BE2C (cell line): Measurements from ENCODE around the gene ETV1.

Source experiments
- DNase-seq: peaks from one replicate; pipeline ENCODE4 v3.0.0-alpha.2; 2020
- H3K27me3 ChIP-seq: fragments of 250-450 bp; sonication (Bioruptor Pico); 2 replicates; pipeline ENCODE4 v1.5.1; 2020; ENCODE audit warnings: mild to moderate bottlenecking
- H3K36me3 ChIP-seq: fragments of 250-450 bp; sonication (Bioruptor Pico); 2 replicates; pipeline ENCODE4 v1.5.1; 2020; ENCODE audit warnings: mild to moderate bottlenecking
- H3K4me1 ChIP-seq: fragments of 250-450 bp; sonication (Bioruptor Pico); 2 replicates; pipeline ENCODE4 v1.5.1; 2020
- H3K4me3 ChIP-seq: 2 replicates; pipeline ENCODE4 v1.5.1; 2011; ENCODE audit warnings: low read depth, low read length
- H3K9me3 ChIP-seq: fragments of 250-450 bp; sonication (Bioruptor Pico); 2 replicates; pipeline ENCODE4 v1.5.1; 2020
- CTCF ChIP-seq: IDR thresholded peaks from 2 replicates; pipeline ENCODE4 v1.5.1; 2012; ENCODE audit warnings: mild to moderate bottlenecking, low read depth, low read length

Gene ETV1

DNA sequence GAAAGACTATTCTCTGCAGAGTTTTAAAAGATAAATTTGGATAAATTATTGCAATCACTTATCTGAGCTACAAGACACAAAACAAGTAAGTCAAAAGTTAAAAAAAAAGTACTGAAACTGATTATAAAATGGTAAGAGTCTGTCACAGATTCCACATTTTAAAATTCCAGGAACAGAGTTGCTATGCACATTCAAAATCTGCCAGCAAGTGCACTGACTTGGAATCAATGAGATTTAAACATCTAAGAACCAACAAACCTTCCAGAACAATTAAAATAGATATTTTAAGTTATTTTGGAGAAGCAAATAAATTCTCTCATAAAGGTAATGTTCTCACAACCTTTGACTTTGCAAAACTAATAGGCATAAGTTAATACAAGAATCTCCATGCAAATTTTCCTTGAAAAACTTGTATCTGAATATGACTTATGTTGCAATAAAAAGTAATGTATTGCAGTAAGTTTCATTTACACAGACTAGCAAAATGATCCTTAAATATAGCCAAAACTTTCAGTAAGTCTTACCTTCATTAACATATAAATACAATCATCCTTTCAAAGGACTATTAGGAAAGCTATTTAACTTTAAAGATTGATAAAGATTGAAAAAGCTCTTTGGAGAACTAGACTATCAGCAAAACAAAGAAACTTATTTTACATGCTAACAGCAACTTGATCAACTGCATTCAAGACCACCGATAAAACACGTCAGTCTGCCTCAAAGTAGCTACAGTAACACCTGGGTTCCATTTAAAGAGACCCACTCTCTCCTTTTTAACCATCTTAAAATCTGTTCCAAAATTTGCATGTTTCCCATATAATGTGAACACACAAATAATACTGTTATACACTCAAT lies 4.4 kb downstream of the ETV1 start:
- Histone ChIP-seq H3K36me3 (no peaks in the 10 kb centered on the region), H3K27me3 (no peaks in the 10 kb centered on the region), H3K4me1 (peaks cover 6% of the 10 kb centered on the region; the same call in 1 of the 2 replicates), H3K9me3 (no peaks in the 10 kb centered on the region), H3K4me3 (peak overlapping the region; percentile 71)
- no peak for DNase-seq
- no peak for TF ChIP-seq CTCF

- H3K27me3 ChIP-seq = no peaks in the 10 kb centered on the region
- no peak for DNase-seq
- H3K4me1 ChIP-seq = peaks cover 9% of the 10 kb centered on the region; the same call in 1 of the 2 replicates
- H3K36me3 ChIP-seq = no peaks in the 10 kb centered on the region
- H3K9me3 ChIP-seq = no peaks in the 10 kb centered on the region
- TF ChIP-seq CTCF = no peak
- H3K4me3 ChIP-seq = peak overlapping the region; percentile 71
Observed at GRCh38 chr7:13984061-13984460, 5.4 kb downstream of the ETV1 start.

GRCh38 chr7:13982940-13983677 lies 6.4 kb downstream of the ETV1 start:
- Histone ChIP-seq H3K9me3 (no peaks in the 10 kb centered on the region), H3K4me3 (peak overlapping the region; percentile 71), H3K27me3 (no peaks in the 10 kb centered on the region), H3K4me1 (peaks cover 11% of the 10 kb centered on the region; the same call in 1 of the 2 replicates), H3K36me3 (no peaks in the 10 kb centered on the region)
- no peak for DNase-seq
- TF ChIP-seq CTCF = no peak

- Histone ChIP-seq H3K4me3 (peak overlapping the region; percentile 40), H3K27me3 (no peaks in the 10 kb centered on the region), H3K9me3 (no peaks in the 10 kb centered on the region), H3K4me1 (peaks cover 11% of the 10 kb centered on the region; the same call in 1 of the 2 replicates), H3K36me3 (peaks cover 9% of the 10 kb centered on the region)
- peak; percentile 43 for DNase-seq
- TF ChIP-seq CTCF = no peak
Observed at GRCh38 chr7:13981070-13981469, 8.4 kb downstream of the ETV1 start.

DNA sequence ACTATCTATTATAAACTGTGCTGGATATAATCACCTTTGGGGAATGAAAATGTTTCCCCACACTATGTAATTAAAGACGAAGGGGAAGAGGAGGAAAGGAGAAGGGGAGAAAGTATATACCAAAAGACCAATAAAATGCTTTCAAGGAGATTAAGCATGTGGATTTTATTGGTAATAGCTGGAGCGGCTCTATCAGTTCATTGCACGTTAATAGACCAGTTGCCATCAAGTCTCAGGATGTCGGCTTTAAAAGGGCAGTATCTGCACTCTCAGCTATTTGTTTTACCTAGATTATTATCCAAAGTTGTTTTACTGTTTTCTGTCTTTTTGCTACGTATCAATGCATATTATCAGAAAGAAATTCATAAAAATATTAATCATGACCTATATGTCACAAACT lies 9.0 kb downstream of the ETV1 start:
- TF ChIP-seq CTCF = no peak
- no peak for DNase-seq
- H3K9me3 ChIP-seq = no peaks in the 10 kb centered on the region
- H3K27me3 ChIP-seq = no peaks in the 10 kb centered on the region
- peak overlapping the region; percentile 40 for H3K4me3 ChIP-seq
- H3K36me3 ChIP-seq = peaks cover 13% of the 10 kb centered on the region
- H3K4me1 ChIP-seq = peaks cover 11% of the 10 kb centered on the region; the same call in 1 of the 2 replicates
